ENCODE measurements around the gene TCP11. TPM values are rescaled to one million over a fixed set of nuclear protein-coding genes. Genes with fewer than 3 reads are reported as not detected.

Gene TCP11
- polyA plus RNA-seq, 1 donor = 0.27 TPM

DNA sequence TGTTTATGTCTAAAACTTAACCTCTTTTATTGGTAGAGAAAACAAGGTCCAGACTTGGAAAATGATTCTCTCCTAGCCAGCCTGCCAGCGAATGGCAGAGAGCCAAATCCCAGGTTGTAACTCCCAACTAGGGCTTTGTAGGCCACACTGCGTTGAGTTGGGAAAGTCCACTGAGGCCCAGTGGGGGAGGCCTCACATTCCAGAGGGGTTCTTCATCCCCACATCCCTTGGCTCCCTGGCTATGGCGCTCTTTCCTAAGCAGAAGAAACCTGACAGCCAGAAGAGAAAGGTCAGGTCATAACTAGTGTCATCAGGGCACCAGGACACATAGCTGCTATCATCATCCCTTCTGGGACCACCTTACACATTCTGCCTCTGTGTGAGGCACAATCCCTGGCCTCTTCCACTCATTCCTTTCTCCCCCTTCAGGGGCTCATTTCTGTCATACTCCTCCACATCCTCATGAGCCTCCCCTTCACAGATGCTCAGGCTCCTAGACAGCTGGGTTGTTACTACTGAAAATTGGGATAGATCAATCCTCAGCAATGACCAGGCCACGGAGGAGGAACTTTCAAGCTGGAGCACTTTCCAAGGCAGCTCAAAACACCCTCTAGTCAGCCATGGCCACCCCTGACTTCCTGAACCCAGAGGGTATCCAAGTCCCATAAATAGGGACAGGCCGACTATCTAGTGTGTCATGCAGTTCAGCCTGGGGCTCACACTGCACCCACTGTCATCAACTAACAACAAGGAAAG is 48.6 kb downstream of the TCP11 start:
- DNase-seq (ENCODE audit: low read depth) = no peak

DNA sequence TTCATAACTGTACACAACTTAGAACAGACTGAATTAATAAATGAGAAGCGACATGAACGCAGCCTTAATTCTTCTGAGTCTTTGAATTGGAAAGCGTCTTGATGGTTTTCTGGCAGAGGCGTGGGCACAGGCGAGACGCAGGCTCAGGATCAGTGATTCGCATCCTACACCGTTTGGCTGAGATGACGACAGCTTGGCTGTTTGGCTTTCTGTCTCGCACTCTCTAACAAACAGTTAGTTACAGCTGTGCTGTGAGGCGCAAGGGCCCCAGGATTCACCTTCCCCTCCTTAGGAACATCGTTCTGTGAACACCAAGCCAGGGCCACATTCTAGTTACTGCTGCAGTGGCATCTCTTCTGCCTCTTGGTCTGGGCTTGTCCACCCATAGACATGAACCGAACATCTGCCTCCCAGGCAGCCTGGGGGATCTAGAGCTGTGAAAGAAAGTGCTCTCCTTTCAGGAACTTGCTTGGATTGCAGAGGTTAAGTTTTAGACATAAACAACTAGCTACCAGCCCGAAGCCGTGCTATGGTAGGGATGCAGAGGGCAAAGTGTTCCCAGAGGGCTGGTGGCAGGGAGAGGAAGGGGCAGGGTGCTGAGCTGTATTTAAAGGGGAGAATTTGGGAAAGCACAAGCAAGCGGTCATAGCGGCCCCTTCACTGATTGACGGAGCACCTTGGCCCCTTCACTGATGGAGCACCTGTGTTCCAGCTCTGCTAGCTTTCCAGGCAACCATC is 49.6 kb downstream of the TCP11 start:
- no peak for DNase-seq (ENCODE audit: low read depth)

- DNase-seq (ENCODE audit: low read depth) = no peak
Observed at GRCh38 chr6:35090734-35091133, 50.4 kb downstream of the TCP11 start.

DNA sequence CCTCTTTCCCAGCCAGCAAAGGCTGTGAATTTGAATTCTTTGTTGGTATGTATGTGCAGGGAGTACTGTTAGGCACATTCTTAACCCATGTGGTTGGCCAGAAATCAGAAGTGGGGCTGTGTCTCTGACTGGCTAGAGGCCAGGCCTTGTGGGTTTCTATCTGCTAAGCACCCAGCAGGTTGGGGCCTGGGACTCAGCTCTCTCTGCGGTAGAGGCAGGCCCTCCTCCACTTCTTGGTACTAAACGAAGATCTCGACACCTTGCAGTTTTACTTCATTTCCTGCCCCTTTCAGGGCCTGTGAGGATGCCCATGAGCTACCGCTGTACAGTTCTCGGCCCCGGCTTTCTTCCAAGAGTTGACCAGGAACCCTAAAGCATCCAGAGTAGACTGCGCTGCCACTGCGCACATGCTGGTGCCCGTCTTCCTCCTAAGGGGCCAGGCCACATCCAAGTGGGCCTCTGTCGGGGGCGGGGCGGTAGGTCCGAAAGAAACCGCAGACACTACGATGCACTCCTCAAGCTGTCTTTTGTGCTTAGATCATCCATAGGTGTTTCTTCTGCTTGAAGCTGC is 51.1 kb downstream of the TCP11 start:
- no peak for DNase-seq (ENCODE audit: low read depth)

DNA sequence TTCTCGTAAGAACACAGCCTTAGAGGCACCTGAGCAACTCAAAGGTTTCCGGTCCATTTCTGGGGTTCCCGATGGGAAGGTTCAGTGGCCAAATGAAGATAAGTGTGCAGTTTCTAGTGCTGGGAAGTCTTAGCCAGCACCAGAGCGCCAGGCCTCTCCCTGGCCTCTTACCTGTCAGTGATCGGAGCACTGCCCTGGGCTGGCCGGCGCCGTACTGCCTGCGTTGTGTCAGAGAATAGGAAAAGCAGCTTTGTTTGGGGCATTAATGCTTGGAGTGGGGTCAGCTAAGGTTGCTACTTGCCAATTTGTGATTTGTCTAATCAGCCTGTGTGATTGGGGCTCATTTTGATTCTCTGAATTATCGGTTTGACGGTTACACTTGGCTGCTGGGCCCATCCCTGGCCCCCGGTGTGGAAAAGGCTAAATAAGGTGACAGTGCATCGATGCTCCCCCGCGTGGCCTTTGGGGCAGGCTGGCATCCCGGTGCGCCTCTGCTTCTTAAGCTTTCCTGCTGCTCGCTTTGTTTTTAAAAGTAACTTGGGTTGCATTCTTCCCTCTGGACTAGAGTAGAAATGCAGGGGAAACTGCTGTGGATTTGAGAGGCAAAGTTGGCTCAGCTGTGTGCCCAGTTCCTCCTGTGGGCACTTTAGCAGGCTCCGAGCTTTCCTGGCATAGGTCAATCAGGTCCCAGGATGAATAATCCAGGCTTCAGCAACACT is 51.8 kb downstream of the TCP11 start:
- DNase-seq (ENCODE audit: low read depth) = no peak

GRCh38 chr6:35088281-35089215 is 52.6 kb downstream of the TCP11 start:
- DNase-seq (ENCODE audit: low read depth) = no peak

DNA sequence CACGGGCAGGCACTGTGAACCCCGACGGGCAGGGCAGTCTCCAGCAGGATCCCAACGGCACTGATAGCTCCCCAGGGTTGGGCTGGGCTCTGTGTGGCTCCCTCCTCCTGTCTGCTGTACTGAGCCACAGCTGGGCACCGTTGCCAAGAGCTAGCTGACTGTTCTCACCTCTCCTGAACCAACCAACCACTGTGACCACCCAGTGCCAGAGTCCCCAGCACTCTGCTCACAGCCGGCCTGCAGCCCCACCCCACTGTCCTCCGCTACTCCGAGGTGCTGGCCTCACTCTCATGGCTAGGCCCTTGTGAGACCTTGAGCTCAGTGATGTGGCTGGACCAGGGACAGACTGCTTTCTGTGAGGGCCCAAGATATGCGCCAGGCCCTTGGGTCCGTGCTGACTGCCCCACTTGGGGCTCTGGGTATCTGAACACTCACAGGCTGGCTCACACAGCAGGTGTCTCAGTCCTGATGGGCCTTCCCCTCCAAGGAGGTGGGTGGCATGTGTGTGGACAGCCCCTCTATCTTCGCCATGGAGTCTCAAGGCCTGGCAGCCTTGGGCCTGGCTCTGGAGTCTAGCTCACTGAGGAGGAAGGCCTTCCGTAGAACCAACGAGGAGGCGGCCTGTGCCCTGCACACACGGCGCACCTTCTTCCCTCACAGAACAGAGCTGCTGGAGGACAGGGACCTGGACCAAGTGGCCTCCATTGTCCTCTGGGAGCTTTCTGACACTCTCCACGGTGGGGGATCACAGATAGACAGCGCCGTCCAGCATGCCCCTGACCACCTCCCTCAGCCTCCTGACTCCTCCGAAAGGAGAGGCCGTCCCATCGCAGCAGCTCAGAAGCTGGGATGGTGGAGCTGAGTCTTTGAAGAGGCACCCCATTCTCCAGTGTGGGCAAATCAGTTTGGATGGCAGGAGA is 53.5 kb downstream of the TCP11 start:
- no peak for DNase-seq (ENCODE audit: low read depth)

GRCh38 chr6:35086636-35087360 is 54.3 kb downstream of the TCP11 start:
- DNase-seq (ENCODE audit: low read depth) = no peak

- DNase-seq (ENCODE audit: low read depth) = no peak
Observed at GRCh38 chr6:35086282-35086632, 54.9 kb downstream of the TCP11 start.

GRCh38 chr6:35085359-35086281 is 55.5 kb downstream of the TCP11 start:
- no peak for DNase-seq (ENCODE audit: low read depth)

DNA sequence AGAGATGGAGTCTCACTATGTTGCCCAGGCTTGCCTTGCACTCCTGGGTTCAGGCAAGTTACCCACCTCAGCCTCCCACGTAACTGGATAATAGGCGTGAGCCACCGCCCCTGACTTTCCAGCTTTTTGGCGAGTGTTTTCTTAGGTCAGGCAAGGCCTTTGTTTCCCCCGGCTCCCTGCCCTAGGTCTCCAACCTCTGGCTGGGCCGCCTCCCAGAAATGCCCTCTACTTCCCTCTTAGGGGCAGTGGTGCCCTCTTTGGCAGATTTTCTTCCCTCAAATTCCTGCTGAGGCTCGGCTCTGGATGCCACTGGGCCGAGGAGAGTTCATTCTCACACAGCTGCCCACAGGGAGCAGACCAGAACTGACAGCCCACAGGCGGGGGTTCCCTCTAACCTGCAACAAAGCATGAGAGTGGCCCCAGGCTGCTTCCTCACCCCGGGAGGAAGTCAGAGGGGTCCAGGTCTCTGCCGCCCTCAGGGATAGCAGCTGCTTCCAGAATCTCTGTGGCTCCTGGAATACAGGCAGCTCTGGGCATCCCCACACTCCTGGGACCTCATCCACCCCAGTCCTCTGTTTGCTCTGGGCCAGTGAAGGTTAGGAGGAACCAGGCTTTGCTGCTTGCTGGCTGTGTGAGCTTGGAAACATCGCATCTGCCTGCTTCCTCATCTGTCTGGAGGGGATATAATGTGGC is 56.5 kb downstream of the TCP11 start:
- no peak for DNase-seq (ENCODE audit: low read depth)

DNA sequence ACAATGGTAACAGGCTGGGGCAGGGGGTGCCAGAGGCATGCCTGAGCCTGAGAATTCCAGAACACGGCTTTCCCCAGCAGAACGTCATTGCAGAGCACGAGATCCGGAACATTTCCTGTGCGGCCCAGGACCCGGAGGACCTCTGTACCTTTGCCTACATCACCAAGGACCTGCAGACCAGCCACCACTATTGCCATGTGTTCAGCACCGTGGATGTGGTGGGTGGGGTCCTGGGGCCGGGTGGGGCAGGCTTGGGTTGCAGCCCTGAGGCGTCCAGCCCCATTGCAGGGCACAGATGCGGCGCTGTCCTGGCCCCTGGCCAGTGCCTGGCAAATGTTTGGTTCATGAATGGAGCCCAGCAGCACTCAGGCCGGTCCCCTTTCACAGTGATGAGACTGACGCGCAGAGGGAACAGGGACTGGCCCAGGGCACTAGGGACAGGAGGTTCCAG is 57.1 kb downstream of the TCP11 start:
- no peak for DNase-seq (ENCODE audit: low read depth)

- no peak for DNase-seq (ENCODE audit: low read depth)
Observed at GRCh38 chr6:35083507-35083906, 57.6 kb downstream of the TCP11 start.

- no peak for DNase-seq (ENCODE audit: low read depth)
Observed at GRCh38 chr6:35082733-35083403, 58.3 kb downstream of the TCP11 start.

DNA sequence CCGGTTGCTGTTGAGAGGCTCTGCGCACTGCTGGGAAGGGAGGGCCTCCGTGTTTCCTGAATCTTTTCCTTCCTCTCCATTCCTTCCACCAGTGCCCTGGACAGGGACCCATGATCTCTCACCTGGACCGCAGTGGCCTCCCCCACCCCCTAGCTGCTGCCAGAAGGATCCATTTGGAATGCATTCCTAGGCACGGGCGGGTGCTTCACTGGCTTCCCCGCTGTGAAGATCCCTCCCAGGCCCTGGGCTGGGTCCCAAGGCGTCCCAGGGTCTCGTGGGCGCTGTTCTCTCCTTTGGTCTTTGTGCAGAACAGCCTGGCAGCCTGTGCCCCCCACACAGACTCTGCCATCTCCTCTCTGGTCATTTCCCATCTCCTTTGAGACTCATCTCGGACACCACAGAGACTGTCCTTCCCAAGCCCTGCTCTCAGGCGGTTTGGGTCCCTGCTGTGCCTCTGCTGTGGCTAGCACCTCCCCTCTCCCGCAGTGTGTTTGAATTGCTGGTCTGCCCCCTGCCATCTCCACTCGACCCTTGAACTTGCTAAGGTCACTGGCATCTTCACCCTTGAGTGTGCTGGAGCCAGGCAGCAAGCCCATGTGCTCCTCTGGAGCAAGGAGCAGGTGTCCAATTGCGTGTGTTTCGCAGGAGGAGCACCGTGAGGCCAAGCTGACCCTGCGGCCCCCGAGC is 59.0 kb downstream of the TCP11 start:
- no peak for DNase-seq (ENCODE audit: low read depth)

- DNase-seq (ENCODE audit: low read depth) = no peak
Observed at GRCh38 chr6:35081426-35081851, 59.7 kb downstream of the TCP11 start.
